BJ (cell line): ENCODE data around the gene NTNG1. TPM values are rescaled to one million over a fixed set of nuclear protein-coding genes. Genes with fewer than 3 reads are reported as not detected.

Experiments used
- CTCF ChIA-PET: fragments of 350-600 bp; formaldehyde crosslinking; extraction: SDS; loops from one replicate; lab custom pipeline; 2021; ENCODE audit warnings: antibody characterized with exemption, inconsistent platforms; lab: Yijun Ruan, JAX
- POLR2A ChIA-PET: fragments of 300-600 bp; sonication (Branson Sonifier 250); formaldehyde crosslinking; extraction: SDS; loops from one replicate; lab custom pipeline; 2021; ENCODE audit warnings: antibody characterized with exemption; lab: Charles Lee
- DNase-seq: peaks from one replicate; pipeline ENCODE4 v3.0.0-alpha.2; 2011; ENCODE audit warnings: low read depth
- H3K27me3 ChIP-seq: 2 replicates; pipeline ENCODE4 v1.6.0; 2011; ENCODE audit warnings: low read length; ENCODE audit not compliant: control insufficient read depth, insufficient read depth
- H3K36me3 ChIP-seq: 2 replicates; pipeline ENCODE4 v1.5.1; 2011; ENCODE audit warnings: low read length; ENCODE audit not compliant: control insufficient read depth, insufficient read depth
- H3K4me3 ChIP-seq: 2 replicates; pipeline ENCODE4 v1.5.1; 2011; ENCODE audit warnings: low read depth, mild to moderate bottlenecking, control low read depth, low read length
- CTCF ChIP-seq: IDR thresholded peaks from 2 replicates; pipeline ENCODE4 v1.5.1; 2011; ENCODE audit warnings: low read depth, mild to moderate bottlenecking, control low read depth, inconsistent platforms, low read length, moderate library complexity; ENCODE audit not compliant: insufficient read depth
- polyA plus RNA-seq: library from polyadenylated mRNA; depleted of rRNA; stranded (reverse); fragments of >200 nt; gene quantifications from 2 replicates; pipeline ENCODE4 v1.2.3, GENCODE V29; 2011

Gene NTNG1
- polyA plus RNA-seq, 1 experiment, result 3.3 TPM

GRCh38 chr1:107363154-107363553 is 222.3 kb downstream of the NTNG1 start:
- no peaks in the 10 kb centered on the region for H3K27me3 ChIP-seq
- no peak overlapping the region for H3K4me3 ChIP-seq
- ChIA-PET CTCF (no interaction called here), POLR2A (no interaction called here)
- no peak for DNase-seq
- no peaks in the 10 kb centered on the region for H3K36me3 ChIP-seq
- no peak for TF ChIP-seq CTCF

GRCh38 chr1:107365527-107366240 is 224.8 kb downstream of the NTNG1 start:
- Histone ChIP-seq H3K4me3 (no peak overlapping the region), H3K27me3 (no peaks in the 10 kb centered on the region), H3K36me3 (no peaks in the 10 kb centered on the region)
- TF ChIP-seq CTCF, result no peak
- no peak for DNase-seq
- CTCF ChIA-PET, result interaction anchor here (0.9 to 1.2 kb wide), 2 partner anchors 8 to 46 kb away, joined by 3 to 4 read pairs; no protein-coding TSS in a partner anchor
- POLR2A ChIA-PET, result no interaction called here

- H3K4me3 ChIP-seq, result no peak overlapping the region
- no peak for TF ChIP-seq CTCF
- no peaks in the 10 kb centered on the region for H3K36me3 ChIP-seq
- ChIA-PET CTCF (no interaction called here), POLR2A (no interaction called here)
- DNase-seq, result no peak
- no peaks in the 10 kb centered on the region for H3K27me3 ChIP-seq
These were observed 237.6 kb downstream of the NTNG1 start for GRCh38 chr1:107378426-107378825.

- no peaks in the 10 kb centered on the region for H3K36me3 ChIP-seq
- H3K4me3 ChIP-seq, result no peak overlapping the region
- CTCF ChIA-PET, result no interaction called here
- no peak for TF ChIP-seq CTCF
- DNase-seq, result no peak
- no peaks in the 10 kb centered on the region for H3K27me3 ChIP-seq
- POLR2A ChIA-PET, result no interaction called here
These were observed 238.0 kb downstream of the NTNG1 start for GRCh38 chr1:107378866-107379265.

- ChIA-PET CTCF (no interaction called here), POLR2A (no interaction called here)
- Histone ChIP-seq H3K36me3 (no peaks in the 10 kb centered on the region), H3K4me3 (no peak overlapping the region), H3K27me3 (no peaks in the 10 kb centered on the region)
- no peak for DNase-seq
- TF ChIP-seq CTCF, result no peak
These were observed 239.0 kb downstream of the NTNG1 start for GRCh38 chr1:107379826-107380225.
